Endothelial cell of umbilical vein (primary cell): ENCODE results near the gene SPAG9. TPM values are rescaled to one million over a fixed set of nuclear protein-coding genes. Genes with fewer than 3 reads are reported as not detected.

Experiments used
- BruUV-seq: library from RNA; stranded (reverse); fragments of 400-500 nt; replicated peaks from 2 replicates; lab custom pipeline; 2021; lab: Mats Ljungman, UMichigan
- CTCF ChIA-PET: fragments of 300-600, 350-600 bp; sonication (Branson Sonifier 250); formaldehyde crosslinking; loops from one replicate; lab custom pipeline; 2021; ENCODE audit warnings: antibody characterized with exemption, inconsistent platforms; lab: Charles Lee
- POLR2A ChIA-PET: fragments of 300-600, 350-600 bp; sonication (Branson Sonifier 250); formaldehyde crosslinking; loops from one replicate; lab custom pipeline; 2021; ENCODE audit warnings: antibody characterized with exemption, inconsistent platforms; lab: Charles Lee
- DNase-seq: peaks from one replicate; pipeline ENCODE4 v3.0.0-alpha.2; 2011; ENCODE audit warnings: low read depth, low spot score
- FAIRE-seq: peaks from 2 replicates; lab custom pipeline; 2011; peaks lifted over from hg19 to GRCh38; lab: Jason Lieb, UNC
- H2AFZ ChIP-seq: 2 replicates; pipeline ENCODE4 v1.6.0; 2012; ENCODE audit warnings: low read depth, low read length, control low read depth, inconsistent platforms
- H3K27ac ChIP-seq: 2 replicates; pipeline ENCODE4 v1.5.1; 2011; ENCODE audit warnings: low read depth, mild to moderate bottlenecking, control low read depth, low read length, moderate library complexity; ENCODE audit not compliant: insufficient read depth
- H3K27me3 ChIP-seq, 2 experiments: 2 replicates each; pipeline versions ENCODE4 v1.6.0 to v1.6.1; 2011; ENCODE audit warnings: low read length in 2 of 2, mixed read lengths in 1 of 2; ENCODE audit not compliant: control insufficient read depth in 2 of 2, insufficient read depth in 2 of 2
- H3K36me3 ChIP-seq, 2 experiments: 2 replicates in 1 of 2; 3 replicates in 1 of 2; pipeline ENCODE4 v1.5.1; 2011; ENCODE audit warnings: low read length in 2 of 2, mild to moderate bottlenecking in 1 of 2, moderate library complexity in 1 of 2; ENCODE audit not compliant: control insufficient read depth in 2 of 2, insufficient read depth in 2 of 2; ENCODE audit errors: extremely low read depth in 1 of 2
- H3K4me1 ChIP-seq: 3 replicates; pipeline ENCODE4 v1.5.1; 2011; ENCODE audit warnings: mild to moderate bottlenecking, low read length; ENCODE audit not compliant: control insufficient read depth, insufficient read depth; ENCODE audit errors: extremely low read depth
- H3K4me2 ChIP-seq: 2 replicates; pipeline ENCODE4 v1.6.1; 2011; ENCODE audit warnings: low read length, control low read depth, mixed read lengths; ENCODE audit not compliant: insufficient read depth
- H3K4me3 ChIP-seq, 3 experiments: fragments of 200-600 bp in 1 of 3; sonication (generic), shearing (Covaris generic) in 1 of 3; replicated peaks in 1 of 3; 2 replicates each; pipeline ENCODE4 v1.5.1; 2011 to 2016; ENCODE audit warnings: control low read depth in 3 of 3, low read length in 3 of 3, mild to moderate bottlenecking in 2 of 3, inconsistent platforms in 1 of 3, low read depth in 1 of 3, moderate library complexity in 1 of 3; ENCODE audit not compliant: insufficient read depth in 1 of 3
- H3K79me2 ChIP-seq: 2 replicates; pipeline ENCODE4 v1.6.0; 2012; ENCODE audit warnings: low read length, inconsistent platforms; ENCODE audit not compliant: control insufficient read depth, insufficient read depth
- H3K9ac ChIP-seq: replicated peaks from 2 replicates; pipeline ENCODE3; 2011; ENCODE audit warnings: low read length, control low read depth; ENCODE audit not compliant: insufficient read depth; ENCODE audit errors: extremely low read depth
- H3K9me1 ChIP-seq: replicated peaks from 3 replicates; pipeline ENCODE4 v1.6.0; 2011; ENCODE audit warnings: mild to moderate bottlenecking, low read length; ENCODE audit not compliant: control insufficient read depth, insufficient read depth; ENCODE audit errors: extremely low read depth
- H3K9me3 ChIP-seq: replicated peaks from 2 replicates; pipeline ENCODE4 v1.5.1; 2012; ENCODE audit warnings: low read length, inconsistent platforms; ENCODE audit not compliant: control insufficient read depth, insufficient read depth
- H4K20me1 ChIP-seq: replicated peaks from 2 replicates; pipeline ENCODE3; 2011; ENCODE audit warnings: mild to moderate bottlenecking, low read length; ENCODE audit not compliant: control insufficient read depth, insufficient read depth; ENCODE audit errors: extremely low read depth
- EZH2 ChIP-seq: IDR thresholded peaks from 2 replicates; pipeline ENCODE4 v1.6.1; 2012; ENCODE audit warnings: borderline replicate concordance, low read depth, mild to moderate bottlenecking, moderate library complexity, low read length, inconsistent platforms; ENCODE audit not compliant: severe bottlenecking
- FOS ChIP-seq: IDR thresholded peaks from 2 replicates; pipeline ENCODE4 v1.6.1; 2011; ENCODE audit warnings: mild to moderate bottlenecking, low read length, moderate library complexity, borderline replicate concordance; ENCODE audit not compliant: insufficient read depth
- GATA2 ChIP-seq: IDR thresholded peaks from 2 replicates; pipeline ENCODE4 v1.7.0; 2011; ENCODE audit warnings: low read depth, mild to moderate bottlenecking, moderate library complexity, mixed read lengths, low read length; ENCODE audit not compliant: insufficient read length, insufficient read depth
- JUN ChIP-seq: IDR thresholded peaks from 2 replicates; pipeline ENCODE4 v1.6.1; 2011; ENCODE audit warnings: borderline replicate concordance, low read depth; ENCODE audit not compliant: insufficient read length, insufficient read depth
- MYC ChIP-seq: IDR thresholded peaks from one replicate; pipeline ENCODE4 v1.6.1; 2011; ENCODE audit warnings: mild to moderate bottlenecking, low read depth, low read length
- POLR2A ChIP-seq: IDR thresholded peaks from 2 replicates; pipeline ENCODE4 v1.6.1; 2012; ENCODE audit warnings: low read depth, mild to moderate bottlenecking, control low read depth, low read length
- POLR2AphosphoS5 ChIP-seq: IDR thresholded peaks from 2 replicates; pipeline ENCODE4 v1.6.1; 2012; ENCODE audit warnings: low read depth, mild to moderate bottlenecking, control low read depth, low read length, moderate library complexity; ENCODE audit not compliant: insufficient read depth
- dilution Hi-C: fragments of 300-500 bp; cut with MboI; formaldehyde crosslinking; loops from one replicate; pipeline ENCODE4 v1.15.0; 2019; ENCODE audit warnings: low sequenced_read_pairs; ENCODE audit not compliant: extremely low pct_ligation_motif_present
- intact Hi-C: fragments of 100-400 bp; cut with micrococcal nuclease; formaldehyde crosslinking; loops from one replicate; pipeline ENCODE4 v1.10.0; 2022
- polyA plus RNA-seq, 4 experiments: library from polyadenylated mRNA; depleted of rRNA in 3 of 4; stranded (reverse) in 3 of 4; unstranded in 1 of 4; fragments of >200 nt; gene quantifications; 2 replicates each; pipeline versions ENCODE4 v1.2.1 to v1.2.3, GENCODE V29; 2011 to 2012; ENCODE audit warnings: missing spikeins in 1 of 4
- total RNA-seq: library from RNA; stranded (reverse); gene quantifications from 2 replicates; pipeline ENCODE4 v1.2.3, GENCODE V29; 2021
- TF ChIP-seq, protein P1 (sequence below): IDR thresholded peaks from 2 replicates; pipeline ENCODE4 v1.6.1; 2011; ENCODE audit not compliant: insufficient read depth, insufficient read length
- TF ChIP-seq, protein P2 (sequence below), 2 donors: IDR thresholded peaks; 1 replicate in 1 of 2; 2 replicates in 1 of 2; pipeline ENCODE4 v1.5.1; 2011; ENCODE audit warnings: low read length in 2 of 2, mild to moderate bottlenecking in 2 of 2, moderate library complexity in 2 of 2, control low read depth in 1 of 2, inconsistent platforms in 1 of 2, low read depth in 1 of 2; ENCODE audit not compliant: insufficient read depth in 1 of 2; ENCODE audit errors: extremely low read depth in 1 of 2

SPAG9 gene
- total and polyA plus RNA-seq, 2 donors (not counting 3 experiments of a cell fraction or from before 2014, with no cell fraction given), result 16.5 to 75.0 TPM

DNA sequence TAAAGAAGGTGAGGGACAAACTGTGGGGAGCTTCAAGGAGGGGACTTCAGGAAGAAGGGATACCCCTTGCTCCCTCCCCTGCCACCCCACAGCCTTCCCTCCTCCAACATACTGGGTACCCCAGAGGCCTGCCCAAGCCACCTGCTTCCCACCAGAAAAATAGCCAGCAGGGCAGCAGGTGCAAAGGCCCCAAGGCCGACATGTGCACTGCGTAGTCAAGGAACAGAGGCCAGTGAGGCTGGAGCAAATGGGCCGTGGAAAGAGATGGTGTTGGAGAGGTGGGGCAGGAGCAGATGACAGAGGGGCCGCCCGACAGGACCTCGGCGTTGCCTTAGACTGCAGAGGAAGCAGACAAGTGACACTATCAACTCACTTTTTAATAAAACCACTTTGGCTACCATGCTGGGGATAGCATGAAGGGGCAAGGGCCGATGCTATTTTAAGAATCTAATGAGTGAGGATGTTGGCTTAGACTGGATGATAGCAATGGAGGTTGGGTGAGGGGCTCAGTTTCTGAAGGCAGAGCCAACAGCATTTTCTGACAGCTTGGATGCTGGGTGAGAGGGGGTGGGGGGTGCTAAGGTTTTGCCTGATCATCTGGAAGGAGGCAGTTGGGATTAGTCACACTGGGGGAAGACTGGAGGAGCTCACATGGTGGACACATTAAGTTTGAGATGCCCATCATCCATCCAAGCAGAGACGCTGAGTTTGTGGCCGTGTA, 181.7 kb downstream of the SPAG9 start:
- FAIRE-seq (no peak), DNase-seq (no peak)
- Histone ChIP-seq H3K9me3 (no peaks in the 10 kb centered on the region), H3K4me1 (no peaks in the 10 kb centered on the region), H3K4me2 (no peak overlapping the region), H3K9ac (no peak overlapping the region), H2AFZ (no peak overlapping the region), H3K4me3 (no peak overlapping the region), H3K9me1 (no peaks in the 10 kb centered on the region), H3K36me3 (no peaks in the 10 kb centered on the region), H4K20me1 (no peaks in the 10 kb centered on the region), H3K27me3 (no peaks in the 10 kb centered on the region), H3K27ac (no peak overlapping the region), H3K79me2 (no peaks in the 10 kb centered on the region)
- TF ChIP-seq, protein P1, sequence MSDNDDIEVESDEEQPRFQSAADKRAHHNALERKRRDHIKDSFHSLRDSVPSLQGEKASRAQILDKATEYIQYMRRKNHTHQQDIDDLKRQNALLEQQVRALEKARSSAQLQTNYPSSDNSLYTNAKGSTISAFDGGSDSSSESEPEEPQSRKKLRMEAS, result no peak
- no peak for TF ChIP-seq EZH2
- no peak for TF ChIP-seq FOS
- TF ChIP-seq GATA2, result no peak
- TF ChIP-seq, protein P2, sequence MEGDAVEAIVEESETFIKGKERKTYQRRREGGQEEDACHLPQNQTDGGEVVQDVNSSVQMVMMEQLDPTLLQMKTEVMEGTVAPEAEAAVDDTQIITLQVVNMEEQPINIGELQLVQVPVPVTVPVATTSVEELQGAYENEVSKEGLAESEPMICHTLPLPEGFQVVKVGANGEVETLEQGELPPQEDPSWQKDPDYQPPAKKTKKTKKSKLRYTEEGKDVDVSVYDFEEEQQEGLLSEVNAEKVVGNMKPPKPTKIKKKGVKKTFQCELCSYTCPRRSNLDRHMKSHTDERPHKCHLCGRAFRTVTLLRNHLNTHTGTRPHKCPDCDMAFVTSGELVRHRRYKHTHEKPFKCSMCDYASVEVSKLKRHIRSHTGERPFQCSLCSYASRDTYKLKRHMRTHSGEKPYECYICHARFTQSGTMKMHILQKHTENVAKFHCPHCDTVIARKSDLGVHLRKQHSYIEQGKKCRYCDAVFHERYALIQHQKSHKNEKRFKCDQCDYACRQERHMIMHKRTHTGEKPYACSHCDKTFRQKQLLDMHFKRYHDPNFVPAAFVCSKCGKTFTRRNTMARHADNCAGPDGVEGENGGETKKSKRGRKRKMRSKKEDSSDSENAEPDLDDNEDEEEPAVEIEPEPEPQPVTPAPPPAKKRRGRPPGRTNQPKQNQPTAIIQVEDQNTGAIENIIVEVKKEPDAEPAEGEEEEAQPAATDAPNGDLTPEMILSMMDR (IDR thresholded peaks at IDR 0.05; ENCODE audit: extremely low read depth in 1 of 2, insufficient read depth in 1 of 2, low read depth in 1 of 2, low read length in 2 of 2), result no peak
- no peak for TF ChIP-seq MYC
- no peak for TF ChIP-seq JUN
- TF ChIP-seq POLR2AphosphoS5, result no peak
- no peak for TF ChIP-seq POLR2A
- ChIA-PET POLR2A (no interaction called here), CTCF (interaction anchor here (1.0 to 1.4 kb wide), 3 partner anchors 8 to 87 kb away, joined by 3 to 4 read pairs (median 4); no protein-coding TSS in a partner anchor)
- no TSS peak for BruUV-seq
- dilution Hi-C loops, result no loop called here
- intact Hi-C loops, result no loop called here
